HFF-Myc (cell line): Measurements from ENCODE around the gene NR0B2.

Experiments
- DNase-seq: peaks from one replicate; pipeline ENCODE4 v3.0.0-alpha.2; 2011; ENCODE audit warnings: low read depth; ENCODE audit errors: extremely low read depth
- H3K4me3 ChIP-seq: replicated peaks from 2 replicates; pipeline ENCODE4 v1.5.1; 2011; ENCODE audit warnings: low read depth, mild to moderate bottlenecking, control low read depth, low read length
- CTCF ChIP-seq: IDR thresholded peaks from 2 replicates; pipeline ENCODE4 v1.5.1; 2012; ENCODE audit warnings: mild to moderate bottlenecking, low read depth, low read length, control low read depth; ENCODE audit errors: missing control alignments

Gene NR0B2

GRCh38 chr1:26909951-26910342, 3.8 kb downstream of the NR0B2 start:
- DNase-seq, result no peak
- H3K4me3 ChIP-seq, result no peak overlapping the region
- no peak for TF ChIP-seq CTCF

GRCh38 chr1:26907071-26907917, 6.5 kb downstream of the NR0B2 start:
- TF ChIP-seq CTCF, result no peak
- peak; percentile 33 for DNase-seq
- H3K4me3 ChIP-seq, result no peak overlapping the region

- no peak for DNase-seq
These were observed 12.8 kb downstream of the NR0B2 start for GRCh38 chr1:26900815-26901511.

GRCh38 chr1:26900001-26900814, 13.6 kb downstream of the NR0B2 start, which contains the start of gene GPATCH3:
Gene GPATCH3 (minus strand): TSS chr1:26900467. CDS start chr1:26900442, 25 bp downstream.
- peak within 1 kb of the TSS; percentile 73 for H3K4me3 ChIP-seq
- TF ChIP-seq CTCF, result no peak
- peak; percentile 87 for DNase-seq

More at GRCh38 chr1:26900815-26901511, 12.8 kb downstream of the NR0B2 start:
- TF ChIP-seq CTCF, result no peak
- peak overlapping the region; percentile 73 for H3K4me3 ChIP-seq

- H3K4me3 ChIP-seq, result no peak overlapping the region
- no peak for TF ChIP-seq CTCF
- no peak for DNase-seq
These were observed 16.4 kb downstream of the NR0B2 start for GRCh38 chr1:26897351-26897750.

GRCh38 chr1:26894263-26894662, 19.5 kb downstream of the NR0B2 start:
- no peak overlapping the region for H3K4me3 ChIP-seq
- no peak for TF ChIP-seq CTCF
- DNase-seq, result no peak
